Keratinocyte (primary cell): ENCODE data around the gene GRIK4. TPM values are rescaled to one million over a fixed set of nuclear protein-coding genes. Genes with fewer than 3 reads are reported as not detected.

Source experiments
- DNase-seq: peaks from one replicate; pipeline ENCODE4 v3.0.0-alpha.2; 2011; ENCODE audit warnings: low read depth, missing footprints, low spot score
- FAIRE-seq: peaks from 2 replicates; lab custom pipeline; 2011; peaks lifted over from hg19 to GRCh38; lab: Jason Lieb, UNC
- H2AFZ ChIP-seq: 2 replicates; pipeline ENCODE4 v1.6.0; 2012; ENCODE audit warnings: low read length, control low read depth, inconsistent platforms; ENCODE audit not compliant: control insufficient read depth
- H3K27ac ChIP-seq: 2 replicates; pipeline ENCODE4 v1.5.1; 2011; ENCODE audit warnings: low read length; ENCODE audit not compliant: control insufficient read depth, insufficient read depth
- H3K27me3 ChIP-seq: 3 replicates; pipeline ENCODE4 v1.6.0; 2011; ENCODE audit warnings: low read length; ENCODE audit not compliant: control insufficient read depth, insufficient read depth; ENCODE audit errors: extremely low read depth
- H3K36me3 ChIP-seq, 2 experiments: 2 replicates in 1 of 2; 3 replicates in 1 of 2; pipeline ENCODE4 v1.5.1; 2011; ENCODE audit warnings: low read length in 2 of 2, mild to moderate bottlenecking in 1 of 2; ENCODE audit not compliant: control insufficient read depth in 2 of 2, insufficient read depth in 2 of 2; ENCODE audit errors: extremely low read depth in 1 of 2
- H3K4me1 ChIP-seq: 3 replicates; pipeline ENCODE4 v1.5.1; 2011; ENCODE audit warnings: low read length; ENCODE audit not compliant: control insufficient read depth, insufficient read depth; ENCODE audit errors: extremely low read depth
- H3K4me2 ChIP-seq: 3 replicates; pipeline ENCODE4 v1.6.0; 2011; ENCODE audit warnings: low read depth, low read length; ENCODE audit not compliant: control insufficient read depth, insufficient read depth; ENCODE audit errors: extremely low read depth
- H3K4me3 ChIP-seq, 3 experiments: fragments of 200-600 bp in 1 of 3; sonication (generic) in 1 of 3; 2 replicates in 2 of 3; 3 replicates in 1 of 3; pipeline ENCODE4 v1.5.1; 2011 to 2016; ENCODE audit warnings: low read length in 3 of 3, mild to moderate bottlenecking in 3 of 3, control low read depth in 2 of 3, inconsistent platforms in 1 of 3, low read depth in 1 of 3, mixed read lengths in 1 of 3, mixed run types in 1 of 3, moderate library complexity in 1 of 3; ENCODE audit not compliant: control insufficient read depth in 2 of 3, insufficient read depth in 2 of 3; ENCODE audit errors: extremely low read depth in 1 of 3
- H3K79me2 ChIP-seq: 2 replicates; pipeline ENCODE4 v1.6.0; 2012; ENCODE audit warnings: low read length; ENCODE audit not compliant: control insufficient read depth, insufficient read depth
- H3K9ac ChIP-seq: 3 replicates; pipeline ENCODE4 v1.6.0; 2011; ENCODE audit warnings: low read length; ENCODE audit not compliant: control insufficient read depth, insufficient read depth; ENCODE audit errors: extremely low read depth
- H3K9me1 ChIP-seq: 3 replicates; pipeline ENCODE4 v1.6.0; 2011; ENCODE audit warnings: low read length; ENCODE audit not compliant: control insufficient read depth, insufficient read depth; ENCODE audit errors: extremely low read depth
- H3K9me3 ChIP-seq: 2 replicates; pipeline ENCODE4 v1.5.1; 2012; ENCODE audit warnings: low read depth, low read length; ENCODE audit not compliant: control insufficient read depth
- H4K20me1 ChIP-seq: 3 replicates; pipeline ENCODE4 v1.6.0; 2011; ENCODE audit warnings: low read length; ENCODE audit not compliant: control insufficient read depth, insufficient read depth; ENCODE audit errors: extremely low read depth
- EZH2 ChIP-seq: IDR thresholded peaks from one replicate; pipeline ENCODE4 v1.6.1; 2012; ENCODE audit warnings: inconsistent platforms, mild to moderate bottlenecking, low read length, moderate library complexity
- dilution Hi-C: fragments of 300-500 bp; cut with MboI; formaldehyde crosslinking; loops from one replicate; pipeline ENCODE4 v1.7.0; 2020; ENCODE audit warnings: low sequenced_read_pairs; ENCODE audit not compliant: extremely low pct_ligation_motif_present
- polyA plus RNA-seq, 5 experiments: library from polyadenylated mRNA; depleted of rRNA in 3 of 5; stranded (reverse) in 3 of 5; stranded (forward) in 1 of 5; unstranded in 1 of 5; fragments of >200 nt; gene quantifications; 1 replicate in 1 of 5; 2 replicates in 3 of 5; 3 replicates in 1 of 5; pipeline versions ENCODE4 v1.2.1 to v1.2.3, GENCODE V29; 2011 to 2012; ENCODE audit warnings: missing spikeins in 2 of 5, low read depth in 1 of 5, low replicate concordance in 1 of 5
- TF ChIP-seq, protein P1 (sequence below), 3 experiments: IDR thresholded peaks in 1 of 3; conservative IDR thresholded peaks in 1 of 3; optimal IDR thresholded peaks in 1 of 3; 2 replicates in 2 of 3; 3 replicates in 1 of 3; pipeline versions ENCODE3 to v1.5.1; 2011; ENCODE audit warnings: low read length in 3 of 3, mild to moderate bottlenecking in 3 of 3, moderate library complexity in 2 of 3, control low read depth in 1 of 3, inconsistent platforms in 1 of 3; ENCODE audit not compliant: insufficient read depth in 2 of 3; ENCODE audit errors: extremely low read depth in 1 of 3

Gene GRIK4
- polyA plus RNA-seq, 1 donor (not counting 4 experiments of a cell fraction or from before 2014, with no cell fraction given): not detected

DNA sequence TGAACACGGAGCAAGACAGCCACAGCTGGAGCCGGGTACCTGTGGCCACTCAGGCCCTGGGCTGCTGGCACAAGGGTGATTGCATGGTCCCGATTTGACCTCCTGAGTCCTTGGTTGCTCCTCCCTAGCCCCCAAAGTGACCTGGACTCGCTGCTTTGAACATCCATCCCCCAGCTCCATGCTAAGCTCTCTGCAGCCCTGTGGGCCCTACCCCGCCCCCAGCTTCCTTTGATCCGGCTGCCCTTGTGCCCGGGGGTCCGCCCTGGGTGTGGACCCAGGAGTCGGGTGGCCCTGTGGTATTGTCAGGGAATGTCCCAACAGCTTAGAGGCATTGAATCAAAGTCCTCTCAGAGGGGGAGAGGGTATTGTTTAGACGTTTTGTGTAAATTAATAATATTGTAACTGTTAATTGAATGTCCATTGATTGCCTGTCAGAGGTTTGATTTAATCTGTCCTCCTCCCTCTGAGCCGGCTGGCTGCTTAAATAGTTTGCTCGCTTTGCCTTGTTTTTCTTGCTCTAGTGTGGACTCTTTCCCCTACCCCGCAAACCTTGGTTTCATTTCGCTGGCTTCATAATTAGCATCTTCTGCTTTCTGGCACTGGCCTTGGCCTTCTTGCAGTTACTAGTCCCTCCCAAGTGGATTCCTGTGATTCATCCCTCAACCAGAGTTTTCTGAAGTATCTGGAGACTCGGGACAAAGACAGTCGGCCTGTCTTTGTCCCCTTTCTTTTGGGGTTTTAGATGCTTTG lies 20.7 kb downstream of the GRIK4 start:
- H3K36me3 ChIP-seq: no peaks in the 10 kb centered on the region
- H3K9me3 ChIP-seq: no peaks in the 10 kb centered on the region
- no peaks in the 10 kb centered on the region for H3K79me2 ChIP-seq
- H3K27me3 ChIP-seq: peaks cover 25% of the 10 kb centered on the region
- no peak overlapping the region for H3K9ac ChIP-seq
- no peaks in the 10 kb centered on the region for H4K20me1 ChIP-seq
- no peak overlapping the region for H3K4me3 ChIP-seq
- TF ChIP-seq, protein P1, sequence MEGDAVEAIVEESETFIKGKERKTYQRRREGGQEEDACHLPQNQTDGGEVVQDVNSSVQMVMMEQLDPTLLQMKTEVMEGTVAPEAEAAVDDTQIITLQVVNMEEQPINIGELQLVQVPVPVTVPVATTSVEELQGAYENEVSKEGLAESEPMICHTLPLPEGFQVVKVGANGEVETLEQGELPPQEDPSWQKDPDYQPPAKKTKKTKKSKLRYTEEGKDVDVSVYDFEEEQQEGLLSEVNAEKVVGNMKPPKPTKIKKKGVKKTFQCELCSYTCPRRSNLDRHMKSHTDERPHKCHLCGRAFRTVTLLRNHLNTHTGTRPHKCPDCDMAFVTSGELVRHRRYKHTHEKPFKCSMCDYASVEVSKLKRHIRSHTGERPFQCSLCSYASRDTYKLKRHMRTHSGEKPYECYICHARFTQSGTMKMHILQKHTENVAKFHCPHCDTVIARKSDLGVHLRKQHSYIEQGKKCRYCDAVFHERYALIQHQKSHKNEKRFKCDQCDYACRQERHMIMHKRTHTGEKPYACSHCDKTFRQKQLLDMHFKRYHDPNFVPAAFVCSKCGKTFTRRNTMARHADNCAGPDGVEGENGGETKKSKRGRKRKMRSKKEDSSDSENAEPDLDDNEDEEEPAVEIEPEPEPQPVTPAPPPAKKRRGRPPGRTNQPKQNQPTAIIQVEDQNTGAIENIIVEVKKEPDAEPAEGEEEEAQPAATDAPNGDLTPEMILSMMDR (optimal IDR thresholded peaks at IDR 0.05 in 1 of 3, IDR thresholded peaks at IDR 0.05 in 1 of 3, conservative IDR thresholded peaks at IDR 0.05 in 1 of 3; ENCODE audit: extremely low read depth in 1 of 3, insufficient read depth in 2 of 3, low read length in 3 of 3): no peak
- no peak for TF ChIP-seq EZH2
- no peak for FAIRE-seq
- DNase-seq: no peak
- H3K9me1 ChIP-seq: no peaks in the 10 kb centered on the region
- no peak overlapping the region for H2AFZ ChIP-seq
- H3K4me1 ChIP-seq: no peaks in the 10 kb centered on the region
- no peak overlapping the region for H3K27ac ChIP-seq
- H3K4me2 ChIP-seq: no peak overlapping the region
- dilution Hi-C loops: no loop called here

DNA sequence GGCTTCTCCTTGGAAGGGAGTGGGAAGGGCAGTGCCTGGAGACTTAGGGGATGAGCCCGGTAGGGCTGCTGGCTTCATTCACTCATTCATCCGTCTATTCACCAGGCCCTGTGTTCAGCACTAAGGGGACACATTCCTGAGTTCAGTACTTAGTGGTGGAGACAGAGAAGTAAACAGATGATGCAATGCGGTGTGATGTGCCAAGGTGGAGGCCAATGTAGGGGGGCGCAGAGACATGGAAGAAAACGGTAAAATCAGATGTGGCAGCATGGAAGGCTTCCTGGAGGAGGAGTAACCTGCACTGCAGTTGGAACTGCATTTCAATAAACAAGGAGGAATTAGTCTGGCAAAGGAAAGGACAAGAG lies 21.3 kb downstream of the GRIK4 start:
- Histone ChIP-seq H4K20me1 (no peaks in the 10 kb centered on the region), H3K27ac (no peak overlapping the region), H3K36me3 (no peaks in the 10 kb centered on the region), H3K4me3 (no peak overlapping the region), H2AFZ (no peak overlapping the region), H3K27me3 (peaks cover 20% of the 10 kb centered on the region), H3K79me2 (no peaks in the 10 kb centered on the region), H3K9me1 (no peaks in the 10 kb centered on the region), H3K9ac (no peak overlapping the region), H3K9me3 (no peaks in the 10 kb centered on the region), H3K4me1 (no peaks in the 10 kb centered on the region), H3K4me2 (no peak overlapping the region)
- FAIRE-seq (no peak), DNase-seq (no peak)
- dilution Hi-C loops: no loop called here
- TF ChIP-seq, protein P1 (optimal IDR thresholded peaks at IDR 0.05 in 1 of 3, IDR thresholded peaks at IDR 0.05 in 1 of 3, conservative IDR thresholded peaks at IDR 0.05 in 1 of 3; ENCODE audit: extremely low read depth in 1 of 3, insufficient read depth in 2 of 3, low read length in 3 of 3): no peak
- TF ChIP-seq EZH2: no peak
